ENCODE measurements around the gene CRLF2.

Gene CRLF2

GRCh38 chrX:1222531-1223241, 10.2 kb upstream of the CRLF2 start:
- Histone ChIP-seq H3K36me3 (no peaks in the 10 kb centered on the region), H3K27me3 (no peaks in the 10 kb centered on the region), H3K4me1 (no peaks in the 10 kb centered on the region), H3K4me3 (no peak overlapping the region), H3K27ac (no peak overlapping the region), H3K9me3 (peaks cover 0 to 4% (median 0%) of the 10 kb centered on the region in 3 donors)
- intact Hi-C loops (cut with DNase I; ENCODE audit: low total_unique reads), result no loop called here
- no peak for DNase-seq
- no peak for TF ChIP-seq CTCF (IDR thresholded peaks at IDR 0.05)

GRCh38 chrX:1221296-1221845, 8.9 kb upstream of the CRLF2 start:
- H3K36me3 ChIP-seq, result no peaks in the 10 kb centered on the region
- no peaks in the 10 kb centered on the region for H3K4me1 ChIP-seq
- no peak overlapping the region for H3K27ac ChIP-seq
- no peak for DNase-seq
- no peak overlapping the region for H3K4me3 ChIP-seq
- intact Hi-C loops (cut with DNase I; ENCODE audit: low total_unique reads), result no loop called here
- no peak for TF ChIP-seq CTCF (IDR thresholded peaks at IDR 0.05)
- H3K9me3 ChIP-seq, result peaks cover 0 to 4% (median 0%) of the 10 kb centered on the region in 3 donors
- no peaks in the 10 kb centered on the region for H3K27me3 ChIP-seq

GRCh38 chrX:1218286-1218685, 5.8 kb upstream of the CRLF2 start:
- intact Hi-C loops (cut with DNase I; ENCODE audit: low total_unique reads), result no loop called here
- no peak for TF ChIP-seq CTCF (IDR thresholded peaks at IDR 0.05)

GRCh38 chrX:1215123-1215823, 2.8 kb upstream of the CRLF2 start:
- Histone ChIP-seq H3K4me1 (no peaks in the 10 kb centered on the region), H3K27me3 (no peaks in the 10 kb centered on the region), H3K27ac (no peak overlapping the region), H3K9me3 (no peaks in the 10 kb centered on the region), H3K36me3 (no peaks in the 10 kb centered on the region), H3K4me3 (no peak overlapping the region)
- TF ChIP-seq CTCF (IDR thresholded peaks at IDR 0.05), result no peak
- DNase-seq, result no peak
- intact Hi-C loops (cut with DNase I; ENCODE audit: low total_unique reads), result no loop called here

More at GRCh38 chrX:1218286-1218685, 5.8 kb upstream of the CRLF2 start:
- H3K4me3 ChIP-seq, result no peak overlapping the region
- no peak overlapping the region for H3K27ac ChIP-seq
- H3K36me3 ChIP-seq, result no peaks in the 10 kb centered on the region
- no peaks in the 10 kb centered on the region for H3K27me3 ChIP-seq
- H3K9me3 ChIP-seq, result peaks cover 0 to 4% (median 0%) of the 10 kb centered on the region in 3 donors
- no peaks in the 10 kb centered on the region for H3K4me1 ChIP-seq
- no peak for DNase-seq

GRCh38 chrX:1213971-1214370, 1.5 kb upstream of the CRLF2 start:
- intact Hi-C loops (cut with DNase I; ENCODE audit: low total_unique reads), result no loop called here
- H3K27ac ChIP-seq, result no peak overlapping the region
- TF ChIP-seq CTCF (IDR thresholded peaks at IDR 0.05), result no peak
- H3K27me3 ChIP-seq, result no peaks in the 10 kb centered on the region
- no peaks in the 10 kb centered on the region for H3K36me3 ChIP-seq
- no peak overlapping the region for H3K4me3 ChIP-seq
- no peaks in the 10 kb centered on the region for H3K9me3 ChIP-seq
- DNase-seq, result no peak
- no peaks in the 10 kb centered on the region for H3K4me1 ChIP-seq

Data from tibial artery (tissue), 4 donors.